ENCODE measurements around the gene CEACAM6. TPM values are rescaled to one million over a fixed set of nuclear protein-coding genes. Genes with fewer than 3 reads are reported as not detected.

Gene CEACAM6
- total RNA-seq, 1 experiment from 2014 or later: 10.7 TPM

- Mint-ChIP-seq H3K9me3 (ENCODE audit: unreplicated experiment) (no peaks in the 10 kb centered on the region), H3K36me3 (ENCODE audit: insufficient read depth, unreplicated experiment) (no peaks in the 10 kb centered on the region), H3K27me3 (ENCODE audit: insufficient read depth, unreplicated experiment) (peaks cover 9% of the 10 kb centered on the region), H3K27ac (ENCODE audit: unreplicated experiment) (no peak overlapping the region), H3K4me1 (ENCODE audit: low read depth, unreplicated experiment) (no peaks in the 10 kb centered on the region), H3K4me3 (ENCODE audit: unreplicated experiment) (no peak overlapping the region)
- Histone ChIP-seq H3K9me3 (no peaks in the 10 kb centered on the region), H3K36me3 (ENCODE audit: control insufficient read depth, insufficient read depth, low read length) (no peaks in the 10 kb centered on the region), H3K4me3 (ENCODE audit: low read depth, low read length) (no peak overlapping the region), H3K4me1 (no peaks in the 10 kb centered on the region), H3K27me3 (replicated peaks; ENCODE audit: control insufficient read depth, insufficient read depth, low read length) (no peaks in the 10 kb centered on the region)
- TF ChIP-seq CTCF (IDR thresholded peaks at IDR 0.05; ENCODE audit: insufficient read depth in 1 of 2, low read depth in 1 of 2, low read length in 1 of 2, severe bottlenecking in 1 of 2, unreplicated experiment in 1 of 2): no peak
- CTCF ChIA-PET: no interaction called here
- DNase-seq: no peak
- no TSS peak for BruUV-seq (replicated peaks)
- intact Hi-C loops (cut with micrococcal nuclease; ENCODE audit: unreplicated experiment): no loop called here
- POLR2A ChIA-PET: no interaction called here
Measured at GRCh38 chr19:41808663-41809566, 53.6 kb downstream of the CEACAM6 start.

- intact Hi-C loops (cut with micrococcal nuclease; ENCODE audit: unreplicated experiment): no loop called here
- no peaks in the 10 kb centered on the region for H3K4me1 Mint-ChIP-seq (ENCODE audit: low read depth, unreplicated experiment)
- no peak for TF ChIP-seq CTCF (IDR thresholded peaks at IDR 0.05; ENCODE audit: insufficient read depth in 1 of 2, low read depth in 1 of 2, low read length in 1 of 2, severe bottlenecking in 1 of 2, unreplicated experiment in 1 of 2)
- H3K9me3 ChIP-seq: no peaks in the 10 kb centered on the region
- H3K27ac Mint-ChIP-seq (ENCODE audit: unreplicated experiment): no peak overlapping the region
- no peaks in the 10 kb centered on the region for H3K27me3 ChIP-seq (replicated peaks; ENCODE audit: control insufficient read depth, insufficient read depth, low read length)
- H3K36me3 ChIP-seq (ENCODE audit: control insufficient read depth, insufficient read depth, low read length): no peaks in the 10 kb centered on the region
- H3K9me3 Mint-ChIP-seq (ENCODE audit: unreplicated experiment): no peaks in the 10 kb centered on the region
- CTCF ChIA-PET: no interaction called here
- H3K4me1 ChIP-seq: no peaks in the 10 kb centered on the region
- POLR2A ChIA-PET: no interaction called here
- no peaks in the 10 kb centered on the region for H3K36me3 Mint-ChIP-seq (ENCODE audit: insufficient read depth, unreplicated experiment)
- no peak overlapping the region for H3K4me3 Mint-ChIP-seq (ENCODE audit: unreplicated experiment)
- no peak overlapping the region for H3K4me3 ChIP-seq (ENCODE audit: low read depth, low read length)
- BruUV-seq (replicated peaks): no TSS peak
- H3K27me3 Mint-ChIP-seq (ENCODE audit: insufficient read depth, unreplicated experiment): peaks cover 11% of the 10 kb centered on the region
- no peak for DNase-seq
Measured at GRCh38 chr19:41810301-41810700, 55.0 kb downstream of the CEACAM6 start.

- H3K36me3 Mint-ChIP-seq (ENCODE audit: insufficient read depth, unreplicated experiment): no peaks in the 10 kb centered on the region
- Histone ChIP-seq H3K4me1 (no peaks in the 10 kb centered on the region), H3K36me3 (ENCODE audit: control insufficient read depth, insufficient read depth, low read length) (no peaks in the 10 kb centered on the region), H3K4me3 (ENCODE audit: low read depth, low read length) (no peak overlapping the region), H3K9me3 (no peaks in the 10 kb centered on the region), H3K27me3 (replicated peaks; ENCODE audit: control insufficient read depth, insufficient read depth, low read length) (no peaks in the 10 kb centered on the region)
- intact Hi-C loops (cut with micrococcal nuclease; ENCODE audit: unreplicated experiment): no loop called here
- H3K27ac Mint-ChIP-seq (ENCODE audit: unreplicated experiment): no peak overlapping the region
- no peak for TF ChIP-seq CTCF (IDR thresholded peaks at IDR 0.05; ENCODE audit: insufficient read depth in 1 of 2, low read depth in 1 of 2, low read length in 1 of 2, severe bottlenecking in 1 of 2, unreplicated experiment in 1 of 2)
- no peak for DNase-seq
- H3K9me3 Mint-ChIP-seq (ENCODE audit: unreplicated experiment): no peaks in the 10 kb centered on the region
- BruUV-seq (replicated peaks): no TSS peak
- H3K27me3 Mint-ChIP-seq (ENCODE audit: insufficient read depth, unreplicated experiment): peaks cover 7% of the 10 kb centered on the region
- H3K4me1 Mint-ChIP-seq (ENCODE audit: low read depth, unreplicated experiment): no peaks in the 10 kb centered on the region
- no peak overlapping the region for H3K4me3 Mint-ChIP-seq (ENCODE audit: unreplicated experiment)
- CTCF ChIA-PET: interaction anchor here (0.6 kb wide), 1 partner anchor 54 kb away, joined by 4 read pairs; no protein-coding TSS in a partner anchor
- POLR2A ChIA-PET: no interaction called here
Measured at GRCh38 chr19:41811036-41811435, 55.7 kb downstream of the CEACAM6 start.

Data from Caco-2 (cell line).